Measurements from ENCODE around the gene FAM120AOS.
"Not testable (repeated sequence)": the region's sequence is repeated elsewhere in the genome, so short reads cannot be mapped to it uniquely, and the experiment has no call there.

The FAM120AOS gene

GRCh38 chr9:93440896-93441580, 12.3 kb downstream of the FAM120AOS start:
- H3K27ac ChIP-seq (ENCODE audit: low read depth, low read length), result no peak overlapping the region
- H3K36me3 ChIP-seq (ENCODE audit: insufficient read depth, low read length), result peaks cover 5% of the 10 kb centered on the region
- H2AFZ ChIP-seq (ENCODE audit: low read length, unreplicated experiment), result no peak overlapping the region

GRCh38 chr9:93439301-93439700, 14.1 kb downstream of the FAM120AOS start:
- H3K79me2 ChIP-seq (ENCODE audit: control insufficient read depth, insufficient read depth, low read length, unreplicated experiment); H3K4me3 ChIP-seq (ENCODE audit: low read depth, low read length); H3K4me1 ChIP-seq (ENCODE audit: control insufficient read depth, insufficient read depth, low read length, unreplicated experiment): not testable (repeated sequence)

More at GRCh38 chr9:93440896-93441580, 12.3 kb downstream of the FAM120AOS start:
- Histone ChIP-seq H3K4me1 (ENCODE audit: control insufficient read depth, insufficient read depth, low read length, unreplicated experiment) (no peaks in the 10 kb centered on the region), H3K79me2 (ENCODE audit: control insufficient read depth, insufficient read depth, low read length, unreplicated experiment) (no peaks in the 10 kb centered on the region), H3K4me3 (ENCODE audit: low read depth, low read length) (no peak overlapping the region), H3K27me3 (ENCODE audit: insufficient read depth, low read length) (no peaks in the 10 kb centered on the region)

DNA sequence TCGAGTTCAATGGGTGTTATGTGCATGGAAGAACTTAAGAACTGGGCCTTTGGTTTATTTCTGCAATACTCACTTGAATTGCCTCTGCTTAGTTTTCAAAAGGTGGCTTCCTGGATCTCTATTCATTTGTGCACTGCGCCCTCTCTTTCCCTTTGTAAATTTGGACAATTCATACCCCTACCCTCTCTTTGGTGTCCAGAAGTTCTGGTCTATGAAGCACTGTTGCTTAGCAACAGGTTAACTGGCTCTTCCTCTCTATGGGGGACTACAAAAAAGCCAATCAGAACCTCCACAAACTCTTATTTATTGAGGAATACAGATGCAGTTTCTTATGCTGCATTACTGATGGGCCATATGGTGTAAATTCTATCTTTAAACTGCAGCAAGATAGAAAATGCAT, 15.4 kb downstream of the FAM120AOS start:
- Histone ChIP-seq H3K79me2 (ENCODE audit: control insufficient read depth, insufficient read depth, low read length, unreplicated experiment) (no peaks in the 10 kb centered on the region), H3K4me3 (ENCODE audit: low read depth, low read length) (no peak overlapping the region), H3K4me1 (ENCODE audit: control insufficient read depth, insufficient read depth, low read length, unreplicated experiment) (no peaks in the 10 kb centered on the region), H3K27me3 (ENCODE audit: insufficient read depth, low read length) (no peaks in the 10 kb centered on the region), H3K36me3 (ENCODE audit: insufficient read depth, low read length) (no peaks in the 10 kb centered on the region), H3K27ac (ENCODE audit: low read depth, low read length) (no peak overlapping the region), H2AFZ (ENCODE audit: low read length, unreplicated experiment) (no peak overlapping the region)

More at GRCh38 chr9:93439301-93439700, 14.1 kb downstream of the FAM120AOS start:
- not testable (repeated sequence) for H2AFZ ChIP-seq (ENCODE audit: low read length, unreplicated experiment); H3K27me3 ChIP-seq (ENCODE audit: insufficient read depth, low read length); H3K27ac ChIP-seq (ENCODE audit: low read depth, low read length); H3K36me3 ChIP-seq (ENCODE audit: insufficient read depth, low read length)

DNA sequence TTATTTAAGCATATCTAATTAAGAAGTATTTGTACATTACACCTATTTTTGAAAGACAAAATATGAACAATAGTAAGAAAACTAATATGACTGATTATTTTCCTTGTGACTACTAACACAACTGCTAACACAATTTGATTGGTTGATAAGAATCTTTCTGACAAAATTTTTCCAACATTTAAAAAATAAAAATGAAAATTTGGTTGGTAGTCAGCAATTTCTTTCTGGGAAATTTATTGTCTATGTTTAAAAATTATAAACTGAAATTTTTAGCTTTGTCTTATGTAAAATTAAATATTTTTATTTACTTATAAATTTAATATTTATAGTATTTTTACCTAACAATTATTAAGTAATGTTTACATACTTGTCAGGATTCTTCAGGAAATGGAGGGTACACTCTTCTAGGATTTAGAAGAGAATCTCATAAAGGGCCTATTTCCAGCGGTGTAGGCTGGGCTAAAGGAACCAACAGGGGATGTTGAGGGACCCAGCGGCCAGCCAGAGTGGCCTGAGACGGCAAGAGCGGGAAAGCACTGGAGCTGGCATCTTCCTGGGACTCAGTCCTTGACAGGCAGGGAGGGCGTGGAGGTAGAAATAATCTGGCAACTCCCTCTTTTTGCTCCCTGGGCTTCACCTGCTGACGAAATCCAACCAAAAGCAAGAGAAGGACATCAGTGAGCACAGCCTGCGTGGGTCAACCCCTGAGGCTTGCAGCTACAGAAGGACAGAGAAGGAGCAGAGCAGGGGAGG, 16.6 kb downstream of the FAM120AOS start:
- H2AFZ ChIP-seq (ENCODE audit: low read length, unreplicated experiment), result no peak overlapping the region
- H3K79me2 ChIP-seq (ENCODE audit: control insufficient read depth, insufficient read depth, low read length, unreplicated experiment), result no peaks in the 10 kb centered on the region
- no peak overlapping the region for H3K4me3 ChIP-seq (ENCODE audit: low read depth, low read length)
- H3K36me3 ChIP-seq (ENCODE audit: insufficient read depth, low read length), result no peaks in the 10 kb centered on the region
- no peak overlapping the region for H3K27ac ChIP-seq (ENCODE audit: low read depth, low read length)
- H3K4me1 ChIP-seq (ENCODE audit: control insufficient read depth, insufficient read depth, low read length, unreplicated experiment), result no peaks in the 10 kb centered on the region
- no peaks in the 10 kb centered on the region for H3K27me3 ChIP-seq (ENCODE audit: insufficient read depth, low read length)

DNA sequence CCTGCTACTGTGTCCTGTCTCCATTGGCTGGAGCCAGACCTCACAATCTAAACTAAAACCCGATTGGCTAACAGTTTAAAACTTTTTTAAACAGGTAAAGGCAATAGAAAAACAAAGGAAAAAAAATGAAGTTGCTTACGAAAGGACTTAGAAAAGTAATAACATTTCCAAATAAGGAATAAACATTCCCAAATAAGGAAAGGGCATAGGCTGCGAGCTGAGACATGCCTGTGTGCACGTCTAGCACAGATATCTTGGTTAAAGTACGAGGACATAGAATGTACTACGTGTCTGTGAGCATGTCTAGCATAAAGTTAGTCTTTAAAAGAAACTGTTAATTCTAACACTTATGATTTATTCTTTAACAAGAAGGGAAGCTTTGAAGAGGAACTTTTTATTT, 17.2 kb downstream of the FAM120AOS start:
- Histone ChIP-seq H3K4me3 (ENCODE audit: low read depth, low read length) (no peak overlapping the region), H3K27ac (ENCODE audit: low read depth, low read length) (no peak overlapping the region), H3K36me3 (ENCODE audit: insufficient read depth, low read length) (no peaks in the 10 kb centered on the region), H3K27me3 (ENCODE audit: insufficient read depth, low read length) (0 out of 2 replicates have a peak, but pooled peaks cover 4% of the 10 kb centered on the region), H2AFZ (ENCODE audit: low read length, unreplicated experiment) (no peak overlapping the region), H3K79me2 (ENCODE audit: control insufficient read depth, insufficient read depth, low read length, unreplicated experiment) (no peaks in the 10 kb centered on the region), H3K4me1 (ENCODE audit: control insufficient read depth, insufficient read depth, low read length, unreplicated experiment) (no peaks in the 10 kb centered on the region)

- Histone ChIP-seq H3K4me1 (ENCODE audit: control insufficient read depth, insufficient read depth, low read length, unreplicated experiment) (no peaks in the 10 kb centered on the region), H3K79me2 (ENCODE audit: control insufficient read depth, insufficient read depth, low read length, unreplicated experiment) (no peaks in the 10 kb centered on the region), H3K4me3 (ENCODE audit: low read depth, low read length) (no peak overlapping the region), H3K36me3 (ENCODE audit: insufficient read depth, low read length) (no peaks in the 10 kb centered on the region), H3K27me3 (ENCODE audit: insufficient read depth, low read length) (0 out of 2 replicates have a peak, but pooled peaks cover 4% of the 10 kb centered on the region), H3K27ac (ENCODE audit: low read depth, low read length) (no peak overlapping the region), H2AFZ (ENCODE audit: low read length, unreplicated experiment) (no peak overlapping the region)
Measured at GRCh38 chr9:93435386-93435785, 18.0 kb downstream of the FAM120AOS start.

DNA sequence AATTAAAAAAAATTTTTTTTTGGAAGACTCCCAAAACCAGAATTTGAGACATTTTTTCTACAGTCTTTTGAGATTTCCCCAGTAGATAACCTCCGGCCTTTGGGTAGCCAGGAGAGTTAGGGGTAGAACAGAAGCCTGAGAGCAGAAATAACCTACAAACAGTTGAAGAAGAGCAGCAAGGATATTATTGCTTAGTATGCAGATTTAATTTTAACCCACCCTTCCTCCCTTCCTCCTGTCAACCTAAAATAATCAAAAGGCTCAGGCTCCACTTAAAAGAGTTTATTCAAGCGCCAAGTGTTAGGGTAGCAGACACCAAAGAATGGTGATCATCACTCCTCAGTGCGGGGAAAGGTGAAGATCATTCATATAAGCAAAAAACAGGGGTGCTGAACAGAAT, 19.3 kb downstream of the FAM120AOS start:
- Histone ChIP-seq H3K4me1 (ENCODE audit: control insufficient read depth, insufficient read depth, low read length, unreplicated experiment) (no peaks in the 10 kb centered on the region), H3K27me3 (ENCODE audit: insufficient read depth, low read length) (peaks cover 4% of the 10 kb centered on the region; the same call in 1 of the 2 replicates), H2AFZ (ENCODE audit: low read length, unreplicated experiment) (no peak overlapping the region), H3K27ac (ENCODE audit: low read depth, low read length) (no peak overlapping the region), H3K4me3 (ENCODE audit: low read depth, low read length) (no peak overlapping the region), H3K79me2 (ENCODE audit: control insufficient read depth, insufficient read depth, low read length, unreplicated experiment) (no peaks in the 10 kb centered on the region), H3K36me3 (ENCODE audit: insufficient read depth, low read length) (no peaks in the 10 kb centered on the region)

GRCh38 chr9:93432964-93433363, 20.4 kb downstream of the FAM120AOS start:
- Histone ChIP-seq H3K4me1 (ENCODE audit: control insufficient read depth, insufficient read depth, low read length, unreplicated experiment) (no peaks in the 10 kb centered on the region), H2AFZ (ENCODE audit: low read length, unreplicated experiment) (no peak overlapping the region), H3K27me3 (ENCODE audit: insufficient read depth, low read length) (peaks cover 6% of the 10 kb centered on the region), H3K4me3 (ENCODE audit: low read depth, low read length) (no peak overlapping the region), H3K27ac (ENCODE audit: low read depth, low read length) (no peak overlapping the region), H3K36me3 (ENCODE audit: insufficient read depth, low read length) (no peaks in the 10 kb centered on the region), H3K79me2 (ENCODE audit: control insufficient read depth, insufficient read depth, low read length, unreplicated experiment) (no peaks in the 10 kb centered on the region)

GRCh38 chr9:93431539-93432105, 21.8 kb downstream of the FAM120AOS start:
- Histone ChIP-seq H3K4me3 (ENCODE audit: low read depth, low read length) (no peak overlapping the region), H2AFZ (ENCODE audit: low read length, unreplicated experiment) (no peak overlapping the region), H3K27ac (ENCODE audit: low read depth, low read length) (no peak overlapping the region), H3K79me2 (ENCODE audit: control insufficient read depth, insufficient read depth, low read length, unreplicated experiment) (no peaks in the 10 kb centered on the region), H3K4me1 (ENCODE audit: control insufficient read depth, insufficient read depth, low read length, unreplicated experiment) (no peaks in the 10 kb centered on the region), H3K27me3 (ENCODE audit: insufficient read depth, low read length) (peaks cover 15% of the 10 kb centered on the region), H3K36me3 (ENCODE audit: insufficient read depth, low read length) (no peaks in the 10 kb centered on the region)

DNA sequence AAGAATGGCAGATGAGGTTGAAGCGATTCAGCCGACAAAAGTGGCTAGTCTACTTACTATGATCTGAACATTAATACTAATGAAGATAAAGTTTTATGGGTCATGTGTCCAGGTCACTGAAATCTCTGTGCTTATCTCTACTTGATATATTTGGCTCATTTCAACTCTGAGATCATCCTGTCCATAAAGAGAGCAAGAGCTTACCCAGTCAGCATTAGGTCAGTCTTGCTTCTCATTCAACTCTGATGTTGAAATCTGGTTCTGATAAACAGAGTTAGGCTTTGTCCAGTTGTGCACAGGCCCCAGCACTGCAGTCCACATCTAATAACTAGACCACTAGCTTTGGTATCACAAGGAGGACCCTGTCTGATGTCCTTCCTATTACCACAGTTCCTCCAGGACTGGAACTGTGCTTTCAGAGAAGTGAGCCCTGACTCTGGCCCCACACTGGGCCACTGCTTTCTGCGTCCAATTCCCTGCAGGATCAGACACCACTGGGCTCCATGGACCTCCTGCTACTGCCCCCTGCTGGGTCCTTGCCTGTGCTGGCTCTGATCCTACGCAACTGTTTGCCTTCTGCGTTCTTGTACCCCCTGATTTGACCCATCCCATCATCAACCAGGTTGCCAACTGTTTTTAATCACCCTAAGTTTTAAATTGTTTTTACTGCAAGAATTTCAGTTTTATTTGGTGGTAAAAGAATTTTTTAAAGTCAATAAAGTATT, 25.6 kb downstream of the FAM120AOS start:
- Histone ChIP-seq H3K36me3 (ENCODE audit: insufficient read depth, low read length) (no peaks in the 10 kb centered on the region), H3K4me3 (ENCODE audit: low read depth, low read length) (no peak overlapping the region), H3K4me1 (ENCODE audit: control insufficient read depth, insufficient read depth, low read length, unreplicated experiment) (no peaks in the 10 kb centered on the region), H3K27me3 (ENCODE audit: insufficient read depth, low read length) (peaks cover 46% of the 10 kb centered on the region), H3K27ac (ENCODE audit: low read depth, low read length) (no peak overlapping the region), H3K79me2 (ENCODE audit: control insufficient read depth, insufficient read depth, low read length, unreplicated experiment) (no peaks in the 10 kb centered on the region), H2AFZ (ENCODE audit: low read length, unreplicated experiment) (no peak overlapping the region)

Measured in ACC112 (cell line).